Neuronal stem cell (in vitro differentiated cells): ENCODE results near the gene SRP9.

Source experiments
- DNase-seq: peaks from one replicate; pipeline ENCODE4 v3.0.0-alpha.2; 2013; ENCODE audit warnings: low spot score
- H2AFZ ChIP-seq: one replicate; pipeline ENCODE4 v1.6.1; 2013; ENCODE audit warnings: mild to moderate bottlenecking, low read length, inconsistent platforms
- H2AK5ac ChIP-seq: 2 replicates; pipeline ENCODE4 v1.6.1; 2013; ENCODE audit warnings: low read depth, mild to moderate bottlenecking, inconsistent platforms, low read length, moderate library complexity, mixed read lengths
- H2BK120ac ChIP-seq: 2 replicates; pipeline ENCODE4 v1.6.1; 2013; ENCODE audit warnings: low read depth, mild to moderate bottlenecking, inconsistent platforms, low read length, moderate library complexity, mixed read lengths
- H2BK12ac ChIP-seq: one replicate; pipeline ENCODE4 v1.6.1; 2013; ENCODE audit warnings: low read length, inconsistent platforms
- H2BK15ac ChIP-seq: 2 replicates; pipeline ENCODE4 v1.6.1; 2013; ENCODE audit warnings: mild to moderate bottlenecking, low read length, inconsistent platforms, mixed read lengths
- H2BK5ac ChIP-seq: one replicate; pipeline ENCODE4 v1.6.1; 2013; ENCODE audit warnings: inconsistent platforms, mild to moderate bottlenecking, low read length, moderate library complexity
- H3K14ac ChIP-seq: one replicate; pipeline ENCODE4 v1.6.1; 2013; ENCODE audit warnings: low read length, inconsistent platforms
- H3K18ac ChIP-seq: 2 replicates; pipeline ENCODE4 v1.6.1; 2013; ENCODE audit warnings: low read length, inconsistent platforms
- H3K23ac ChIP-seq: 2 replicates; pipeline ENCODE4 v1.6.1; 2013; ENCODE audit warnings: low read depth, mild to moderate bottlenecking, mixed read lengths, low read length, inconsistent platforms; ENCODE audit not compliant: poor library complexity
- H3K27ac ChIP-seq: replicated peaks from 3 replicates; pipeline ENCODE4 v1.5.1; 2013; ENCODE audit warnings: low read length, inconsistent platforms
- H3K27me3 ChIP-seq, 3 experiments: 2 replicates each; pipeline ENCODE4 v1.6.1; 2013; ENCODE audit warnings: low read length in 3 of 3, mild to moderate bottlenecking in 2 of 3, inconsistent platforms in 1 of 3, low read depth in 1 of 3, mixed read lengths in 1 of 3, moderate library complexity in 1 of 3; ENCODE audit not compliant: control insufficient read depth in 3 of 3, insufficient read depth in 3 of 3
- H3K36me3 ChIP-seq, 2 donors: replicated peaks in 1 of 2; 2 replicates each; pipeline ENCODE4 v1.6.1; 2013; ENCODE audit warnings: low read length in 2 of 2; ENCODE audit not compliant: control insufficient read depth in 2 of 2, insufficient read depth in 2 of 2
- H3K4ac ChIP-seq: 2 replicates; pipeline ENCODE4 v1.6.1; 2013; ENCODE audit warnings: inconsistent platforms, mild to moderate bottlenecking, low read length, moderate library complexity
- H3K4me1 ChIP-seq, 2 donors: 1 replicate in 1 of 2; 2 replicates in 1 of 2; pipeline ENCODE4 v1.6.1; 2013; ENCODE audit warnings: low read length in 2 of 2, low read depth in 1 of 2; ENCODE audit not compliant: control insufficient read depth in 2 of 2, insufficient read depth in 1 of 2
- H3K4me2 ChIP-seq: one replicate; pipeline ENCODE4 v1.6.1; 2013; ENCODE audit warnings: mild to moderate bottlenecking, low read length, inconsistent platforms; ENCODE audit not compliant: insufficient read depth, poor library complexity, severe bottlenecking
- H3K4me3 ChIP-seq, 2 donors: 2 replicates each; pipeline ENCODE4 v1.5.1; 2013; ENCODE audit warnings: low read length in 2 of 2, mild to moderate bottlenecking in 2 of 2, inconsistent platforms in 1 of 2, moderate library complexity in 1 of 2
- H3K79me1 ChIP-seq: one replicate; pipeline ENCODE4 v1.6.1; 2013; ENCODE audit warnings: low read depth, mild to moderate bottlenecking, inconsistent platforms, low read length, moderate library complexity
- H3K9ac ChIP-seq: one replicate; pipeline ENCODE4 v1.6.1; 2013; ENCODE audit warnings: mild to moderate bottlenecking, low read depth, low read length, inconsistent platforms; ENCODE audit not compliant: poor library complexity
- H3K9me3 ChIP-seq, 2 donors: replicated peaks in 1 of 2; 2 replicates each; pipeline versions ENCODE3 to v1.6.1; 2013; ENCODE audit warnings: low read length in 2 of 2, mild to moderate bottlenecking in 2 of 2, inconsistent platforms in 1 of 2, low read depth in 1 of 2, mixed read lengths in 1 of 2, moderate library complexity in 1 of 2; ENCODE audit not compliant: control insufficient read depth in 2 of 2, insufficient read depth in 1 of 2
- H4K8ac ChIP-seq: one replicate; pipeline ENCODE4 v1.6.1; 2013; ENCODE audit warnings: low read depth, mild to moderate bottlenecking, inconsistent platforms, low read length, moderate library complexity
- H4K91ac ChIP-seq: one replicate; pipeline ENCODE4 v1.6.1; 2013; ENCODE audit warnings: low read length, low read depth, mild to moderate bottlenecking, inconsistent platforms; ENCODE audit not compliant: poor library complexity
- WGBS, 2 donors: extraction: QIAGEN DNeasy Blood & Tissue Kit; methylation state at CpG; one replicate each; pipeline ENCODE4 v1.1.7; 2013; ENCODE audit warnings: missing lambda C conversion rate in 2 of 2, mixed read lengths in 1 of 2; ENCODE audit not compliant: insufficient read length in 2 of 2, insufficient replicate concordance in 1 of 2; ENCODE audit errors: extremely low coverage in 2 of 2; 5-methylcytosine and 5-hydroxymethylcytosine counted together

The SRP9 gene

DNA sequence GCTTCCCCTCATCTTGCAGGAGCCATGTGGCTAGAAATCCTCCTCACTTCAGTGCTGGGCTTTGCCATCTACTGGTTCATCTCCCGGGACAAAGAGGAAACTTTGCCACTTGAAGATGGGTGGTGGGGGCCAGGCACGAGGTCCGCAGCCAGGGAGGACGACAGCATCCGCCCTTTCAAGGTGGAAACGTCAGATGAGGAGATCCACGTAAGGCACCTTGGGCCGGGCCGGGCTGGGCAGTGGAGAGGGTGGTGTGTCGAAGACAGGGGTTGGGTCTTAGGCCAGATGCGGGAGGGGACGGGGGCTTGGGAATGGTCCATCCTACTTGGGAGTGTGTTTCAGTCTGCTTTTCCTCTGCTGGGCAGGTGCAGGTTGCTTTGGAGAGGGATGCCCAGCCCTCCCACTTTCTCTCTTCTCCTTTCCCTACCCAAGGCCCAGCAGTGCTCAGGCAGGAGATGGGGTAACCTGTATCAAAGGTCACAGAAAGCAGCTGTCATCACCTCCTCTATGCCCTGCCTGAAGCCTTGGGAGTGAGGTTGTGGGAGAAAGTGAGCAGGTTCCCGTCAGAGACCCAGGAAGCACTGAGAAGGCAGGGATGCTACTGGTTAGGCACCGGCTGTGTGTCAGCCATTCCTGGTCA, 51.2 kb downstream of the SRP9 start:
- DNase-seq, result no peak
- H3K4me3 ChIP-seq, result no peak overlapping the region
- no peak overlapping the region for H4K91ac ChIP-seq
- H3K4me1 ChIP-seq, result peaks cover 3 to 9% of the 10 kb centered on the region in 2 donors
- no peak overlapping the region for H2BK5ac ChIP-seq
- H3K27ac ChIP-seq, result no peak overlapping the region
- peak overlapping the region; percentile 26 for H3K14ac ChIP-seq
- H3K36me3 ChIP-seq, result peaks cover 3 to 22% of the 10 kb centered on the region in 2 donors
- H3K18ac ChIP-seq, result no peak overlapping the region
- H2BK12ac ChIP-seq, result no peak overlapping the region
- H3K79me1 ChIP-seq, result peaks cover under 1% of the 10 kb centered on the region
- H3K27me3 ChIP-seq, result no peaks in the 10 kb centered on the region
- WGBS, 2 donors, result no CpG with 5 or more reads among the region's 14 CpGs
- H3K4ac ChIP-seq, result no peak overlapping the region
- H4K8ac ChIP-seq, result no peak overlapping the region
- H2BK15ac ChIP-seq, result no peak overlapping the region
- H2BK120ac ChIP-seq, result no peak overlapping the region
- peak overlapping the region; percentile 18 for H3K23ac ChIP-seq
- peak overlapping the region; percentile 45 for H3K9ac ChIP-seq
- H3K4me2 ChIP-seq, result no peak overlapping the region
- no peak overlapping the region for H2AFZ ChIP-seq
- no peaks in the 10 kb centered on the region for H3K9me3 ChIP-seq
- no peak overlapping the region for H2AK5ac ChIP-seq

DNA sequence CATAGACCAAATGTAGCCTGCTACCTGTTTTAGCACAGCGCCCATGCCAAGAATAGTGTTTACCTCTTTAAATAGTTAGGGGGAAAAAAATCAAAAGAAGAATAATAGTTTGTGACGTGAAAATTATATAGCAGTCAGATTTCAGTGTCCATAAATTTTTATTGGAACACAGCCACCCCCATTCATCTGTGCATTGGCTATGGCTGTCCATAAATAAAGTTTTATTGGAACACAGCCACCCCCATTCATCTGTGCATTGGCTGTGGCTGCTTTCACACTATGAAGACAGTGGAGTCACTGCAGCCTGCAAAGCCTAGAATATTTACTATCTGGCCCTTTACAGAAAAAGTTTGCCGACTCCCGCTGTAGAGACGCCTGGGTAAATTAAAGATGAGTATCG, 53.2 kb downstream of the SRP9 start:
- Histone ChIP-seq H3K27ac (no peak overlapping the region), H3K4ac (no peak overlapping the region), H2BK15ac (no peak overlapping the region), H2AFZ (no peak overlapping the region), H3K9ac (no peak overlapping the region), H3K4me3 (no peak overlapping the region), H3K4me2 (no peak overlapping the region), H2BK120ac (no peak overlapping the region), H2AK5ac (no peak overlapping the region), H3K36me3 (peaks cover 3 to 26% of the 10 kb centered on the region in 2 donors), H2BK12ac (no peak overlapping the region), H3K4me1 (no peaks in the 10 kb centered on the region), H4K91ac (no peak overlapping the region), H2BK5ac (no peak overlapping the region), H3K79me1 (no peaks in the 10 kb centered on the region), H3K9me3 (peaks cover 0 to 1% of the 10 kb centered on the region in 2 donors), H3K27me3 (no peaks in the 10 kb centered on the region), H4K8ac (no peak overlapping the region), H3K14ac (no peak overlapping the region), H3K23ac (no peak overlapping the region), H3K18ac (no peak overlapping the region)
- DNase-seq, result no peak
- WGBS, 2 donors, result no CpG with 5 or more reads among the region's 6 CpGs

DNA sequence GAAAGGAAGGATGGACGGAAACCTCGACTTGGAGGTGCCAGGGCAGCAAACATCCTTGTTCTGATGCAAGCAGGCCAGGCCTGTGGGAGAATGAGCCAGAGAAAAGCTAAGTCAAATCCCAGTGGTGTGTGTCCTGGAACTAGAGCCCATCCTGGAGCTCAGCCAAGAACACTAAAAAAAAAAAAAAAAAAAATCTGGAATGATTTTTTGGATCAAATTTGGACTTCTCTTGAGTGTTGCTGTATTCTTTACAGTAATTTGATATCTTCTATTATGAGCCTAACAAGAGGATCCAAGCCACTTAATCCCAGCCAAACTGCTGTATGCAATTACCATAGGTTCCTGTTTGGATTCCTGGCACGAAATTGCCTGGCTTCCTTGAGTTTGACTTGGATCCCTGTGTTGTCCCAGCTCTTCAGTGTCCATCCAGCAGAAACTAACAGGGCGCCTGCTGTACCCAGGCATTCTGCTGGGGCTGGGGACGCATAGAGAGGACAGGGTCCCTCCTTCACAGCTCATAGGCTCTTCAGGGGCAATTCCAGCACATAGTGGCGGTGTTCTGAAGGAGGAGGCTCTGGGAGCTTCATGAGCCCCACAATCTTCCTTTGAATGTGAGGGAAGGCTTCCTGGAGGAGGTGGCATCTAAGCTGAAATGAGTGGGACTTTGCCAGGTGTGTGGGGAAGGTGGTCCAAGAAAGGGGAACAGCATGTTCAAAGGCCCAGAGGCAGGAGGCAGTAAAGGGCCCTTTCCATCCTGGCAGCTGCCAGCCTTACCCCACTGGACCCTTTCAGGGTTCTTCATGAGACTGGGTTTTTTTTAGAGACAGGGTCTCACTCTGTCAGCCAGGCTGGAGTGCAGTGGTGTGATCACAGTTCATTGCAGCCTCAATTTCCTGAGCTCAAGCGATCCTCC, 57.0 kb downstream of the SRP9 start:
- Histone ChIP-seq H3K23ac (no peak overlapping the region), H4K91ac (no peak overlapping the region), H2BK15ac (no peak overlapping the region), H4K8ac (no peak overlapping the region), H2BK120ac (no peak overlapping the region), H2AFZ (no peak overlapping the region), H3K4ac (no peak overlapping the region), H3K4me2 (no peak overlapping the region), H3K9ac (no peak overlapping the region), H3K14ac (peak overlapping the region; percentile 31), H2BK12ac (no peak overlapping the region), H2BK5ac (peak overlapping the region; percentile 32), H3K18ac (no peak overlapping the region), H3K9me3 (peaks cover 0 to 1% of the 10 kb centered on the region in 2 donors), H3K79me1 (no peaks in the 10 kb centered on the region), H3K27me3 (no peaks in the 10 kb centered on the region), H2AK5ac (no peak overlapping the region), H3K4me1 (no peaks in the 10 kb centered on the region), H3K4me3 (no peak overlapping the region), H3K36me3 (peaks cover 3 to 45% of the 10 kb centered on the region in 2 donors), H3K27ac (no peak overlapping the region)
- WGBS, 2 donors, result no CpG with 5 or more reads among the region's 7 CpGs
- no peak for DNase-seq

DNA sequence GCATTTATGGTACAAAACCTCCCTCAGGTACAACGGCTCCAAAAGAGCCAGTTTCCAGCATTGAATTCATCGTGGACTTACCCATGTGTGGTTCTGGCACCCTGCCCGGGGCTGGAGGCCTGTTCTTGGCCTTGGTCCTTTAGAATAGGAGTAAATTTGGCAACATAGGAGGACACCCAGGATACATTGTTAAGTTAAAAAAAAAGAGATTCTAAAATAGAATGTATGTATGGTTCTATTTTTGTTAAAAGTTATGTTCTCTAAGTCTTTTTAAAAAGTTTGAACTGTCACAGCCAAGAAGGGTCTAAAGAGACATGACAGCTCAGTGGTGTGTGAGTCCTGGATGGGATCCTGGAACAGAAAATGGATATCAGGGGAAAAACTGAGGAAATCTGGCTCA, 58.2 kb downstream of the SRP9 start:
- Histone ChIP-seq H2BK12ac (no peak overlapping the region), H4K91ac (no peak overlapping the region), H3K18ac (no peak overlapping the region), H2BK120ac (no peak overlapping the region), H3K14ac (no peak overlapping the region), H3K27me3 (no peaks in the 10 kb centered on the region), H3K4me3 (no peak overlapping the region), H3K9ac (no peak overlapping the region), H2BK5ac (no peak overlapping the region), H2AFZ (no peak overlapping the region), H4K8ac (no peak overlapping the region), H3K9me3 (peaks cover 0 to 1% of the 10 kb centered on the region in 2 donors), H2BK15ac (no peak overlapping the region), H3K23ac (no peak overlapping the region), H3K4ac (no peak overlapping the region), H3K4me1 (no peaks in the 10 kb centered on the region), H3K4me2 (no peak overlapping the region), H3K79me1 (no peaks in the 10 kb centered on the region), H3K27ac (no peak overlapping the region), H3K36me3 (peaks cover 3 to 54% of the 10 kb centered on the region in 2 donors), H2AK5ac (no peak overlapping the region)
- no CpG with 5 or more reads among the region's 3 CpGs for WGBS, 2 donors
- no peak for DNase-seq
